K562 (cell line): ENCODE results near the gene MYO18A. TPM values are rescaled to one million over a fixed set of nuclear protein-coding genes. Genes with fewer than 3 reads are reported as not detected.

ENCODE experiments used
- ATAC-seq: fragments of 200-7000 bp; cut with Tn5 transposase; 3 replicates; pipeline ENCODE4 v1.9.1; 2020; ENCODE audit warnings: moderate library complexity
- BruUV-seq: library from RNA; stranded (reverse); fragments of 400-500 nt; replicated peaks from 2 replicates; lab custom pipeline; 2021; lab: Mats Ljungman, UMichigan
- CTCF ChIA-PET: fragments of 300-600 bp; formaldehyde crosslinking; extraction: SDS; loops from one replicate; lab custom pipeline; 2021; ENCODE audit warnings: low intra/inter-chr PET ratio; lab: Yijun Ruan, JAX
- POLR2A ChIA-PET: fragments of 300-600, 350-650 bp; sonication (Branson Sonifier 250); formaldehyde crosslinking; extraction: SDS; loops from one replicate; lab custom pipeline; 2021; ENCODE audit warnings: antibody characterized with exemption, inconsistent platforms; lab: Yijun Ruan, JAX
- DNase-seq, 4 experiments: peaks; one replicate each; pipeline versions ENCODE4 v3.0.0 to v3.0.0-alpha.2; 2011 to 2018; ENCODE audit warnings: low spot score in 3 of 4, mixed read lengths in 3 of 4; ENCODE audit errors: extremely low read depth in 1 of 4
- FAIRE-seq: peaks from 2 replicates; lab custom pipeline; 2011; peaks lifted over from hg19 to GRCh38; lab: Jason Lieb, UNC
- H2AFZ ChIP-seq: 2 replicates; pipeline ENCODE4 v1.6.0; 2011; ENCODE audit warnings: low read depth, low read length, control low read depth, inconsistent platforms
- H3K27ac ChIP-seq: fragments of 200-600 bp; 3 replicates; pipeline ENCODE4 v1.8.0; 2011; ENCODE audit warnings: low read depth, mild to moderate bottlenecking, control low read depth, inconsistent platforms, low read length, moderate library complexity, mixed read lengths; ENCODE audit errors: extremely low read depth
- H3K27me3 ChIP-seq, 2 experiments: fragments of 300-600 bp in 1 of 2; 2 replicates in 1 of 2; 3 replicates in 1 of 2; pipeline versions ENCODE4 v1.6.0 to v1.8.0; 2011; ENCODE audit warnings: inconsistent platforms in 2 of 2, low read length in 2 of 2, mild to moderate bottlenecking in 1 of 2, mixed read lengths in 1 of 2, moderate library complexity in 1 of 2; ENCODE audit not compliant: control insufficient read depth in 2 of 2, insufficient read depth in 2 of 2
- H3K36me3 ChIP-seq: fragments of 300-600 bp; 3 replicates; pipeline ENCODE4 v1.8.0; 2011; ENCODE audit warnings: mild to moderate bottlenecking, low read length, inconsistent platforms; ENCODE audit not compliant: control insufficient read depth, insufficient read depth
- H3K4me1 ChIP-seq, 2 experiments: fragments of 200-600 bp in 1 of 2; replicated peaks in 1 of 2; 2 replicates in 1 of 2; 3 replicates in 1 of 2; pipeline versions ENCODE4 v1.5.1 to v1.8.0; 2011; ENCODE audit warnings: inconsistent platforms in 2 of 2, low read length in 2 of 2, mild to moderate bottlenecking in 1 of 2, mixed read lengths in 1 of 2, moderate library complexity in 1 of 2; ENCODE audit not compliant: control insufficient read depth in 2 of 2, insufficient read depth in 2 of 2
- H3K4me2 ChIP-seq: 2 replicates; pipeline ENCODE4 v1.6.1; 2011; ENCODE audit warnings: low read length, control low read depth, inconsistent platforms, mixed read lengths; ENCODE audit not compliant: insufficient read depth
- H3K4me3 ChIP-seq: fragments of 200-600 bp; sonication (generic), shearing (Covaris generic); 2 replicates; pipeline ENCODE4 v1.5.1; 2016; ENCODE audit warnings: control low read depth, inconsistent platforms
- H3K79me2 ChIP-seq: fragments of 200-600 bp; 3 replicates; pipeline ENCODE4 v1.8.0; 2011; ENCODE audit warnings: low read length, inconsistent platforms; ENCODE audit not compliant: control insufficient read depth, insufficient read depth
- H3K9ac ChIP-seq, 2 experiments: 2 replicates each; pipeline versions ENCODE4 v1.6.0 to v1.6.1; 2011; ENCODE audit warnings: low read depth in 2 of 2, low read length in 2 of 2, control low read depth in 1 of 2, inconsistent platforms in 1 of 2, mild to moderate bottlenecking in 1 of 2, mixed read lengths in 1 of 2; ENCODE audit not compliant: insufficient read depth in 1 of 2
- H3K9me1 ChIP-seq: one replicate; pipeline ENCODE4 v1.6.0; 2011; ENCODE audit warnings: inconsistent platforms, mild to moderate bottlenecking, low read length, moderate library complexity; ENCODE audit not compliant: control insufficient read depth, insufficient read depth
- H3K9me3 ChIP-seq: replicated peaks from 2 replicates; pipeline ENCODE4 v1.5.1; 2011; ENCODE audit warnings: low read depth, low read length, inconsistent platforms; ENCODE audit not compliant: control insufficient read depth, insufficient read depth
- H4K20me1 ChIP-seq: replicated peaks from 2 replicates; pipeline ENCODE4 v1.6.1; 2011; ENCODE audit warnings: low read length, inconsistent platforms, mixed read lengths; ENCODE audit not compliant: control insufficient read depth, insufficient read depth
- ATF3 ChIP-seq, 2 experiments: fragments of 450-650 bp in 1 of 2; sonication (generic) in 1 of 2; formaldehyde crosslinking in 1 of 2; IDR thresholded peaks in 1 of 2; conservative IDR thresholded peaks in 1 of 2; 2 replicates each; pipeline versions ENCODE4 v1.6.1 to v1.8.1; 2016 to 2023; ENCODE audit warnings: mild to moderate bottlenecking in 2 of 2, moderate library complexity in 2 of 2, inconsistent platforms in 1 of 2, missing genetic modification reagents in 1 of 2
- CCAR2 ChIP-seq: fragments of 200-400 bp; formaldehyde crosslinking; IDR thresholded peaks from 2 replicates; pipeline ENCODE4 v1.6.1; 2017; ENCODE audit warnings: mild to moderate bottlenecking, low read depth, low read length
- PREB ChIP-seq: sonication (generic); formaldehyde crosslinking; IDR thresholded peaks from 2 replicates; pipeline ENCODE4 v1.8.1; 2023; ENCODE audit warnings: mild to moderate bottlenecking, missing genetic modification reagents
- ZFP91 ChIP-seq: sonication (generic); formaldehyde crosslinking; IDR thresholded peaks from 2 replicates; pipeline ENCODE4 v1.8.0; 2022; ENCODE audit warnings: mild to moderate bottlenecking, missing genetic modification reagents
- ZNF586 ChIP-seq: fragments of 450-650 bp; formaldehyde crosslinking; conservative IDR thresholded peaks from 2 replicates; pipeline ENCODE4 v1.4.0; 2020; ENCODE audit warnings: mild to moderate bottlenecking, moderate library complexity
- ZNF592 ChIP-seq: fragments of 450-650 bp; IDR thresholded peaks from 2 replicates; pipeline ENCODE4 v1.6.1; 2017; ENCODE audit warnings: antibody characterized with exemption, mild to moderate bottlenecking
- WGBS: fragments of 100-300 bp; shearing (Covaris generic); methylation state at CpG from one replicate; pipeline ENCODE4 v1.1.6; 2016; ENCODE audit warnings: low coverage, mixed read lengths; ENCODE audit not compliant: insufficient coverage; ENCODE audit errors: missing lambda C conversion rate; 5-methylcytosine and 5-hydroxymethylcytosine counted together
- in situ Hi-C: fragments of 300-500 bp; cut with MboI; formaldehyde crosslinking; loops from 4 replicates; pipeline ENCODE4 v1.15.0; 2018; ENCODE audit warnings: inconsistent platforms, mixed read lengths
- intact Hi-C: fragments of 100-400 bp; cut with micrococcal nuclease; formaldehyde crosslinking; loops from 2 replicates; pipeline ENCODE4 v1.14.2; 2022
- polyA plus RNA-seq, 8 experiments: library from polyadenylated mRNA; depleted of rRNA in 4 of 8; stranded (reverse) in 5 of 8; unstranded in 3 of 8; fragments of >200 nt; fragmentation: Nextera tagmentation in 2 of 8; fragmentation: Illumina TruSeq in 1 of 8; extraction: Ambion mirVana in 2 of 8; extraction: Trizol in 1 of 8; gene quantifications; 2 replicates each; pipeline versions ENCODE4 v1.2.1 to v1.2.3, GENCODE V29; 2011 to 2014; ENCODE audit warnings: inconsistent platforms in 1 of 8, missing spikeins in 1 of 8
- total RNA-seq, 7 experiments: library from RNA; depleted of rRNA in 6 of 7; stranded (reverse); fragments of >200 nt in 6 of 7; fragmentation: Illumina TruSeq in 2 of 7; extraction: Trizol in 2 of 7; gene quantifications; 2 replicates each; pipeline versions ENCODE4 v1.2.1 to v1.2.3, GENCODE V29; 2011 to 2021; ENCODE audit warnings: low replicate concordance in 1 of 7
- TF ChIP-seq, protein P1 (sequence below): fragments of 250-450 bp; sonication (Bioruptor Pico); IDR thresholded peaks from 2 replicates; pipeline ENCODE4 v1.5.0; 2021; ENCODE audit warnings: mild to moderate bottlenecking, moderate library complexity

The MYO18A gene
- total and polyA plus RNA-seq, 9 of the 15 experiments (the other 6 are each of a cell fraction or from before 2014, with no cell fraction given) = 2.5 to 65.4 (median 17.1) TPM

DNA sequence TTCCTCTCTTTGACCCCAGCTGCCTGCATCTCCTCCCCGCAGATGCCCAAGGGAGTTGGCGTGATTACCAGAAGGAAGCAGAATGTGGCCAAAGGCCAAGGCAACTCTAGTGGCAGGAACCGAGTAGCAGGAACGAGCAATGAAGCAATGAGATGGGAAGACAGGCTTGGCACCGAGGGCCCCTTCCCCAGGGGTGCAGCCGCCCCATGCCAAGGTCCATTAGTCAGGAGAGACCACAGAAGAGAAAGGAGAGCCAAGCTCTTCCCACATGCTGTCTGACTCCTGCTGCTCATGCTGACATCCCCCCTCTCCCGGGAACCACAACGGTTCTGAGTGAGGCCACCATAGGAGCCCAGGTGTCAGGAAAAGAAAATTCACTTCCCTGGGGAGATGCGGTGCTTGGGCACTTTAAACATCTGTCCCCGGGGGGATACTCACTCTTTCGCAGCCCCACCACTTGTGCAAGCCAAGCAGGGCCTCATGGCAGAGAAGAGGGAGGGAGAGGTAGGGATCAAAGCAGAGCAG is 67.4 kb downstream of the MYO18A start:
- no TSS peak for BruUV-seq
- in situ Hi-C loops (no loop called here), intact Hi-C loops (loop anchor here (1.0 to 10.0 kb wide), 2 partner anchors 148 to 388 kb away; partner anchors contain the start of genes NEK8 and TLCD1)
- Histone ChIP-seq H3K27me3 (no peaks in the 10 kb centered on the region), H3K4me1 (peaks cover 10 to 27% of the 10 kb centered on the region in 2 experiments; a peak in 4 of 5 replicates), H3K9ac (no peak overlapping the region), H3K4me2 (no peak overlapping the region), H4K20me1 (peaks cover 17% of the 10 kb centered on the region; the same call in 1 of the 2 replicates), H3K9me3 (no peaks in the 10 kb centered on the region), H3K27ac (no peak overlapping the region), H3K4me3 (no peak overlapping the region), H3K9me1 (peaks cover 6% of the 10 kb centered on the region), H2AFZ (no peak overlapping the region), H3K36me3 (peaks cover 83% of the 10 kb centered on the region; the same call in 2 of the 3 replicates), H3K79me2 (no peaks in the 10 kb centered on the region)
- no peak for DNase-seq
- no peak for ATAC-seq
- no peak for FAIRE-seq
- WGBS = 72% methylated on average over 11 of the region's 11 CpGs
- ChIA-PET POLR2A (interaction anchor here (0.7 to 3.1 kb wide), 5 partner anchors 12 to 170 kb away, joined by 3 to 14 read pairs (median 3); no protein-coding TSS in a partner anchor), CTCF (interaction anchor here (1.0 to 2.0 kb wide), 2 partner anchors 147 to 427 kb away, joined by 3 to 23 read pairs; no protein-coding TSS in a partner anchor)
- TF ChIP-seq CCAR2 = no peak
- no peak for TF ChIP-seq PREB (CRISPR knock-in tag)
- TF ChIP-seq, protein P1, sequence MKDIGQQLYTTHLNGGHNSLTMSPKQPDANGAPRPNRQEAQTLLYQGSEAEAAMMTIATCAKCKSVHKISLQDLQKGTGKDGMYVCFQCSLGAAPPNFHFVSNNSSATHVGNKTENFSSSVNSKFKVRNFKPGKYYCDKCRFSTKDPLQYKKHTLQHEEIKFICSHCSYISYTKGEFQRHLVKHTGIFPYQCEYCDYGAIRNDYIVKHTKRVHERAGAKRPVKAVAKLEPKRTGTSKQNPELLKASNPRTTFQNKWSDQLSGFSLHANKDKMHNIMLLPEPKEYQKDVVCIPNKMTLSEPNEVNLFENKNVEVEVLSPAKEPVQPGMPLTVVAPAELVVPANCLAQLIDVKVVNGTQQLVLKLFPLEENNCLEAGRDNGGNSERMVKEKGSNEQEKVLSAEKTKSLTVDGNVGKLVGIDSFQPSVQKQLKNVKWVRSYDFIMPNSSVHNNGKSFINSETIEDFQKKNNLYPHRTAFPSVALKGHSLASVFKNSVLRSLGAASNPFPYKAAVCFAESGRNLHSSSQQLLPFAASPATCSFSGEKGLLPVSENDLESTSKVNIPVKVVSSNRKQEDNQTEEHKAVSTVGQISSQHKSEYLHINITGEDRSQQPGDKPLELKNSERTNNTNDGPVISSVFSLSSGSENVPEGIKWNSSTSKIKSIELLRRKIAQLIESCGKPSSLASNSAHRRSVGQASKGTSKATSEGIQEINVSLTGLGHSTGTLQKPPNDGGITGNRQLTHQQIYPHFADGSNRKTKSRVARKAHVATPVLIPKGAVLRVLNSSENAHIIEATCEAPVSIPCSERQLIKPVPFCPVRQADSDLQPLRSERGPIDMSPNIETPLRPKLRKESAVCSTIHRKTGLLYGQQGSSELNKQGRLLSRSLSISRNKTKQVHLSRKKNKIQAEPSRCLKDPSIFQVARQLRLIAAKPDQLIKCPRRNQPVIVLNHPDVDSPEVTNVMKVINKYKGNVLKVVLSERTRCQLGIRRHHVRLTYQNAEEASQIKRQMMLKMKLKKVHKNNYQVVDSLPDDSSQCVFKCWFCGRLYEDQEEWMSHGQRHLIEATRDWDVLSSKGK = no peak
- TF ChIP-seq ZNF592 = no peak
- TF ChIP-seq ATF3 (IDR thresholded peaks at IDR 0.05) = no peak
- no peak for TF ChIP-seq ATF3 (CRISPR knock-in tag; conservative IDR thresholded peaks at IDR 0.05)
- no peak for TF ChIP-seq ZFP91 (CRISPR knock-in tag)
- TF ChIP-seq ZNF586 (CRISPR knock-in tag) = no peak
